Mucosa of descending colon (tissue), 3 donors: Measurements from ENCODE around the gene C4B. TPM values are rescaled to one million over a fixed set of nuclear protein-coding genes. Genes with fewer than 3 reads are reported as not detected.
"Not testable (repeated sequence)": the region's sequence is repeated elsewhere in the genome, so short reads cannot be mapped to it uniquely, and the experiment has no call there.

Source experiments
- ATAC-seq: fragments of 200-7000 bp; cut with Tn5 transposase; one replicate; pipeline ENCODE4 v1.9.1; 2020; ENCODE audit warnings: mild to moderate bottlenecking, moderate library complexity
- DNase-seq, 3 donors: peaks; one replicate each; pipeline ENCODE4 v3.0.0-alpha.2; 2020
- H3K36me3 ChIP-seq: fragments of 200-600 bp; one replicate; pipeline ENCODE4 v1.8.0; 2021; ENCODE audit warnings: low read depth, mild to moderate bottlenecking
- H3K4me1 ChIP-seq: fragments of 200-600 bp; one replicate; pipeline ENCODE4 v1.8.0; 2021; ENCODE audit warnings: low read depth, mild to moderate bottlenecking
- H3K4me3 ChIP-seq: fragments of 200-600 bp; one replicate; pipeline ENCODE4 v1.8.0; 2021; ENCODE audit warnings: mild to moderate bottlenecking
- H3K9me3 ChIP-seq: fragments of 200-600 bp; one replicate; pipeline ENCODE4 v1.8.0; 2021; ENCODE audit warnings: mild to moderate bottlenecking
- intact Hi-C, 2 donors: fragments of 100-400 bp; cut with DNase I in 1 of 2; cut with micrococcal nuclease in 1 of 2; formaldehyde crosslinking; loops; one replicate each; pipeline versions ENCODE4 v1.11.0 to v1.11.1; 2022; cut with DNase I, micrococcal nuclease
- total RNA-seq, 3 donors: library from RNA; stranded (reverse); fragmentation: NEBNext Ultra II Directional in 2 of 3; extraction: Animal tissue kit (Norgen Biotek cat#: 25700) in 2 of 3; gene quantifications; one replicate each; pipeline versions ENCODE4 v1.2.1 to v1.2.4, GENCODE V29; 2021 to 2023
- donor health status: DM: no; HTN: no; CAD: no; lungs with moderate emphysema.
- donor health status: DM: no; HTN: no; CAD: no.
- donor health status: DM: no; HTN: yes; CAD: no.

C4B gene
- total RNA-seq, 3 donors from 2014 or later: 9.2 to 175 (median 51.0) TPM

- DNase-seq, H3K4me1 ChIP-seq, H3K4me3 ChIP-seq, intact Hi-C loops, H3K36me3 ChIP-seq, H3K9me3 ChIP-seq: not testable (repeated sequence)
- peak; percentile 26 for ATAC-seq
Measured at GRCh38 chr6:32037598-32038524, 23.3 kb downstream of the C4B start, which contains the start of gene CYP21A2. Gene CYP21A2 (plus strand): TSS chr6:32038415. CDS start chr6:32038423, 8 bp downstream.

GRCh38 chr6:32038878-32039277 is 24.3 kb downstream of the C4B start:
- H3K4me1 ChIP-seq, ATAC-seq, H3K36me3 ChIP-seq, H3K9me3 ChIP-seq, H3K4me3 ChIP-seq, DNase-seq, intact Hi-C loops: not testable (repeated sequence)

- DNase-seq, intact Hi-C loops, H3K36me3 ChIP-seq, H3K4me1 ChIP-seq, H3K4me3 ChIP-seq, ATAC-seq, H3K9me3 ChIP-seq: not testable (repeated sequence)
Measured at GRCh38 chr6:32039321-32040274, 25.0 kb downstream of the C4B start.

GRCh38 chr6:32040299-32041049 is 25.9 kb downstream of the C4B start:
- intact Hi-C loops, H3K36me3 ChIP-seq, H3K9me3 ChIP-seq, H3K4me3 ChIP-seq, H3K4me1 ChIP-seq, ATAC-seq: not testable (repeated sequence)
- DNase-seq: peak in 1 of 3 donors; percentile 21

GRCh38 chr6:32041050-32041321 is 26.4 kb downstream of the C4B start:
- H3K36me3 ChIP-seq, H3K4me3 ChIP-seq, H3K9me3 ChIP-seq, intact Hi-C loops, ATAC-seq, H3K4me1 ChIP-seq: not testable (repeated sequence)
- peak in 1 of 3 donors; percentile 37 for DNase-seq

GRCh38 chr6:32041385-32041784 is 26.8 kb downstream of the C4B start:
- H3K36me3 ChIP-seq, H3K4me1 ChIP-seq, intact Hi-C loops, H3K9me3 ChIP-seq, ATAC-seq, H3K4me3 ChIP-seq: not testable (repeated sequence)
- DNase-seq: peak in 1 of 3 donors; percentile 12

GRCh38 chr6:32042276-32042675 is 27.7 kb downstream of the C4B start:
- ATAC-seq, H3K4me3 ChIP-seq, intact Hi-C loops, H3K36me3 ChIP-seq, H3K4me1 ChIP-seq, H3K9me3 ChIP-seq: not testable (repeated sequence)
- DNase-seq: peak in 1 of 3 donors; percentile 17

- H3K4me3 ChIP-seq, ATAC-seq, H3K9me3 ChIP-seq, H3K4me1 ChIP-seq, H3K36me3 ChIP-seq, intact Hi-C loops: not testable (repeated sequence)
- peak in 1 of 3 donors; percentile 31 for DNase-seq
Measured at GRCh38 chr6:32043589-32044380, 29.2 kb downstream of the C4B start.

- H3K9me3 ChIP-seq, H3K4me1 ChIP-seq, H3K4me3 ChIP-seq, H3K36me3 ChIP-seq, intact Hi-C loops, ATAC-seq: not testable (repeated sequence)
- peak in 1 of 3 donors; percentile 35 for DNase-seq
Measured at GRCh38 chr6:32044916-32045315, 30.3 kb downstream of the C4B start.
